PC-3 (cell line): ENCODE measurements around the gene UMAD1. TPM values are rescaled to one million over a fixed set of nuclear protein-coding genes. Genes with fewer than 3 reads are reported as not detected.

Experiments used
- ATAC-seq: fragments of 200-7000 bp; cut with Tn5 transposase; 2 replicates; pipeline ENCODE4 v1.9.1; 2020; ENCODE audit warnings: mild to moderate bottlenecking, moderate library complexity
- BruUV-seq: library from RNA; stranded (reverse); fragments of 400-500 nt; replicated peaks from 2 replicates; lab custom pipeline; 2021; lab: Mats Ljungman, UMichigan
- CTCF ChIA-PET: fragments of 300-600 bp; sonication (Branson Sonifier 250); formaldehyde crosslinking; loops from one replicate; lab custom pipeline; 2022; ENCODE audit warnings: antibody characterized with exemption; lab: Charles Lee
- POLR2A ChIA-PET: fragments of 300-600 bp; sonication (Branson Sonifier 250); formaldehyde crosslinking; loops from one replicate; lab custom pipeline; 2022; ENCODE audit warnings: antibody characterized with exemption; ENCODE audit not compliant: unreplicated experiment; lab: Charles Lee
- DNase-seq: peaks from one replicate; pipeline ENCODE4 v3.0.0-alpha.2; 2015
- H2AFZ ChIP-seq: fragments of 300-600 bp; sonication (generic); 2 replicates; pipeline ENCODE4 v1.6.0; 2016; ENCODE audit warnings: antibody characterized with exemption, low read length
- H3F3A ChIP-seq: fragments of 300-600 bp; sonication (generic); one replicate; pipeline ENCODE4 v1.6.0; 2017; ENCODE audit warnings: antibody characterized with exemption, low read length, control low read depth, mild to moderate bottlenecking; ENCODE audit not compliant: unreplicated experiment
- H3K27ac ChIP-seq: fragments of 300-600 bp; sonication (generic); 2 replicates; pipeline ENCODE4 v1.5.1; 2016; ENCODE audit warnings: mild to moderate bottlenecking, low read length
- H3K27me3 ChIP-seq: fragments of 300-600 bp; sonication (generic); 2 replicates; pipeline ENCODE4 v1.6.1; 2016; ENCODE audit warnings: low read length, mixed read lengths
- H3K36me3 ChIP-seq: fragments of 300-600 bp; sonication (generic); 2 replicates; pipeline ENCODE4 v1.6.1; 2016; ENCODE audit warnings: low read depth, mixed run types, low read length, mixed read lengths
- H3K4me1 ChIP-seq: fragments of 300-600 bp; sonication (generic); 2 replicates; pipeline ENCODE4 v1.5.1; 2016; ENCODE audit warnings: low read length; ENCODE audit not compliant: insufficient read depth
- H3K4me2 ChIP-seq: fragments of 300-600 bp; sonication (generic); 2 replicates; pipeline ENCODE4 v1.6.0; 2016; ENCODE audit warnings: low read length
- H3K4me3 ChIP-seq: fragments of 300-600 bp; sonication (generic); 2 replicates; pipeline ENCODE4 v1.5.1; 2016; ENCODE audit warnings: mild to moderate bottlenecking, low read length, mixed read lengths
- H3K79me2 ChIP-seq: fragments of 300-600 bp; sonication (generic); 2 replicates; pipeline ENCODE4 v1.6.1; 2017; ENCODE audit warnings: low read length, mixed read lengths
- H3K9ac ChIP-seq: fragments of 300-600 bp; sonication (generic); 2 replicates; pipeline ENCODE4 v1.6.0; 2016; ENCODE audit warnings: mild to moderate bottlenecking, low read length
- H3K9me2 ChIP-seq: fragments of 300-600 bp; sonication (generic); replicated peaks from 2 replicates; pipeline ENCODE4 v1.6.1; 2016; ENCODE audit warnings: mixed run types, low read length, mixed read lengths
- H3K9me3 ChIP-seq: fragments of 300-600 bp; sonication (generic); 2 replicates; pipeline ENCODE4 v1.6.1; 2016; ENCODE audit warnings: low read length, mixed read lengths
- H4K20me1 ChIP-seq: fragments of 300-600 bp; sonication (generic); 2 replicates; pipeline ENCODE4 v1.6.1; 2016; ENCODE audit warnings: low read length, mixed read lengths
- EZH2 ChIP-seq: fragments of 300-600 bp; sonication (generic); IDR thresholded peaks from one replicate; pipeline ENCODE4 v1.6.1; 2017; ENCODE audit warnings: antibody characterized with exemption, mild to moderate bottlenecking, low read length; ENCODE audit not compliant: unreplicated experiment
- EZH2phosphoT487 ChIP-seq: fragments of 300-600 bp; sonication (generic); IDR thresholded peaks from 2 replicates; pipeline ENCODE4 v1.6.1; 2018; ENCODE audit warnings: mild to moderate bottlenecking, antibody characterized with exemption, low read length, borderline replicate concordance
- intact Hi-C: fragments of 100-400 bp; cut with micrococcal nuclease; formaldehyde crosslinking; loops from 2 replicates; pipeline ENCODE4 v1.9.0; 2023
- total RNA-seq: library from RNA; depleted of rRNA; stranded (reverse); fragments of >200 nt; gene quantifications from 2 replicates; pipeline ENCODE4 v1.2.3, GENCODE V29; 2014
- TF ChIP-seq, protein P1 (sequence below): fragments of 300-600 bp; sonication (generic); conservative IDR thresholded peaks from 2 replicates; pipeline ENCODE4 v1.5.1; 2017; ENCODE audit warnings: antibody characterized with exemption, low read depth, mild to moderate bottlenecking, low read length

UMAD1 gene
- total RNA-seq, 1 experiment from 2014 or later: 8.9 TPM

DNA sequence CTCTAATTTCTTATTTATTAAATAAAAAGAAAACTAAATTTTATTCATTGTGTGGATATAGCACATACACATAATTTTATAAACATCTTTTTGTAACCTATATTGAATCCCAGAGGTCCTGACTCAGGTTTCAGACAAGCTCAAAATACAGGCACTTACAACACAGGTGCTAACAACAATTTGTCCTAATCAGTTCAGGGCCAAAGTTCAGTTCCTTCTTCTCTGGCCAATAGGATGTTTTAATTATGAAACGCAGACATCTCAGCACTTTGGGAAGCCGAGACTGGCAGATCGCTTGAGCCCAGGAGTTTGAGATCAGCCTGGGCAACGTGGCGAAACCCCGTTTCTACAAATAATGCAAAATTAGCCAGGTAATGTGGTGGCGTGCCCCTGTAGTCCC is 62.9 kb downstream of the UMAD1 start:
- intact Hi-C loops: no loop called here
- no peaks in the 10 kb centered on the region for H4K20me1 ChIP-seq
- no peak overlapping the region for H3K27ac ChIP-seq
- H3K4me1 ChIP-seq: peaks cover 8% of the 10 kb centered on the region; the same call in 1 of the 2 replicates
- CTCF ChIA-PET: no interaction called here
- TF ChIP-seq, protein P1, sequence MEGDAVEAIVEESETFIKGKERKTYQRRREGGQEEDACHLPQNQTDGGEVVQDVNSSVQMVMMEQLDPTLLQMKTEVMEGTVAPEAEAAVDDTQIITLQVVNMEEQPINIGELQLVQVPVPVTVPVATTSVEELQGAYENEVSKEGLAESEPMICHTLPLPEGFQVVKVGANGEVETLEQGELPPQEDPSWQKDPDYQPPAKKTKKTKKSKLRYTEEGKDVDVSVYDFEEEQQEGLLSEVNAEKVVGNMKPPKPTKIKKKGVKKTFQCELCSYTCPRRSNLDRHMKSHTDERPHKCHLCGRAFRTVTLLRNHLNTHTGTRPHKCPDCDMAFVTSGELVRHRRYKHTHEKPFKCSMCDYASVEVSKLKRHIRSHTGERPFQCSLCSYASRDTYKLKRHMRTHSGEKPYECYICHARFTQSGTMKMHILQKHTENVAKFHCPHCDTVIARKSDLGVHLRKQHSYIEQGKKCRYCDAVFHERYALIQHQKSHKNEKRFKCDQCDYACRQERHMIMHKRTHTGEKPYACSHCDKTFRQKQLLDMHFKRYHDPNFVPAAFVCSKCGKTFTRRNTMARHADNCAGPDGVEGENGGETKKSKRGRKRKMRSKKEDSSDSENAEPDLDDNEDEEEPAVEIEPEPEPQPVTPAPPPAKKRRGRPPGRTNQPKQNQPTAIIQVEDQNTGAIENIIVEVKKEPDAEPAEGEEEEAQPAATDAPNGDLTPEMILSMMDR: no peak
- TF ChIP-seq EZH2phosphoT487: no peak
- TF ChIP-seq EZH2: no peak
- no peak overlapping the region for H3K4me3 ChIP-seq
- no peaks in the 10 kb centered on the region for H3K9me3 ChIP-seq
- ATAC-seq: no peak
- no peaks in the 10 kb centered on the region for H3K36me3 ChIP-seq
- POLR2A ChIA-PET: no interaction called here
- H3K79me2 ChIP-seq: no peaks in the 10 kb centered on the region
- no peaks in the 10 kb centered on the region for H3F3A ChIP-seq
- H2AFZ ChIP-seq: no peak overlapping the region
- BruUV-seq: no TSS peak
- H3K9me2 ChIP-seq: no peaks in the 10 kb centered on the region
- H3K27me3 ChIP-seq: no peaks in the 10 kb centered on the region
- no peak overlapping the region for H3K4me2 ChIP-seq
- DNase-seq: no peak
- no peak overlapping the region for H3K9ac ChIP-seq

DNA sequence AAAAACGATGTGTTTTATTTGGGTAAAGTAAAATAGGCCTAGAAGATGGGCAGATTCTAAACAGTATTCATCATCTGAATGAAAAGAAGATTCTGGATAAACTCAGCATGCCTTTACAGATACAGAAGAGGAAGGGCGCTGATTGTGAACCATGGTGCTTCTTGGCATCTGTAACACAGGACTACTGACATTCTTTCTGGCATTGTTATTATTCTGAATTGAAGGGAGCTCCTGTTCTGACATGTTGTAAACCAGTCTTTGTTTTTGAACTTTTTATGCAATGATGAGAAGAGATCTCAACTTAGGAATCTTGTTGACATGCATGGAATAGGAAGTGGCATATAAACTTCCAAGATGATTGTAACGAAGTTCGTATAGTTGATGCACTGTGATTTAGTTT is 64.3 kb downstream of the UMAD1 start:
- Histone ChIP-seq H4K20me1 (no peaks in the 10 kb centered on the region), H3K27me3 (no peaks in the 10 kb centered on the region), H3K79me2 (no peaks in the 10 kb centered on the region), H2AFZ (no peak overlapping the region), H3K4me1 (0 out of 2 replicates have a peak, but pooled peaks cover 1% of the 10 kb centered on the region), H3F3A (no peaks in the 10 kb centered on the region), H3K4me3 (no peak overlapping the region), H3K27ac (no peak overlapping the region), H3K4me2 (no peak overlapping the region), H3K9ac (no peak overlapping the region), H3K9me2 (no peaks in the 10 kb centered on the region), H3K36me3 (no peaks in the 10 kb centered on the region), H3K9me3 (no peaks in the 10 kb centered on the region)
- ATAC-seq (no peak), DNase-seq (no peak)
- POLR2A ChIA-PET: no interaction called here
- BruUV-seq: no TSS peak
- intact Hi-C loops: loop anchor here (2.0 kb wide), 1 partner anchor 14 kb away; the partner anchor contains the start of gene RPA3
- TF ChIP-seq, protein P1: no peak
- TF ChIP-seq EZH2phosphoT487: no peak
- TF ChIP-seq EZH2: no peak
- CTCF ChIA-PET: interaction anchor here (0.6 kb wide), 1 partner anchor 591 kb away, joined by 5 read pairs; no protein-coding TSS in a partner anchor

DNA sequence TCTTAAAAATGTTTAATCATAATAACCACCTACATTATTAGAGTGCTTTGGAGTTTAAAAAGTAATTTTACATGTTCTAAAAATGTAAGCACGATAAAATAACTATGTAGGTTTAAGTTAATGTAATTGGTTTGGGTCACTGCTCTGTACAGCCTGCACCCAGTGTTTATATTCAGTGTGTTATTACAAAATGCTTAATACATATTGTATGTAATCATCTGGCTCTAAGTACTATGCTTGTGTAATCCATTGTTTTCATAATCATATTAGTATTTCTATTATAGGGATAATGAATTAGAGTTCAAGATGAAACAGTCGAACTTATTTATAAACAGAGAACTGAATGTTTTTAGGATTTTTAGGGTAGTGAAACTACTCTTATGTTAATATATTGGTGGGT is 64.8 kb downstream of the UMAD1 start:
- no peak overlapping the region for H3K4me3 ChIP-seq
- H3K4me2 ChIP-seq: no peak overlapping the region
- no peaks in the 10 kb centered on the region for H3K27me3 ChIP-seq
- no peak for ATAC-seq
- CTCF ChIA-PET: no interaction called here
- no peaks in the 10 kb centered on the region for H4K20me1 ChIP-seq
- no peak overlapping the region for H3K9ac ChIP-seq
- no TSS peak for BruUV-seq
- no peaks in the 10 kb centered on the region for H3K9me2 ChIP-seq
- H2AFZ ChIP-seq: no peak overlapping the region
- H3F3A ChIP-seq: no peaks in the 10 kb centered on the region
- no peaks in the 10 kb centered on the region for H3K9me3 ChIP-seq
- H3K4me1 ChIP-seq: no peaks in the 10 kb centered on the region
- POLR2A ChIA-PET: no interaction called here
- intact Hi-C loops: loop anchor here (2.0 kb wide), 1 partner anchor 13 kb away; the partner anchor contains the start of gene RPA3
- no peaks in the 10 kb centered on the region for H3K36me3 ChIP-seq
- no peak overlapping the region for H3K27ac ChIP-seq
- TF ChIP-seq EZH2 (no peak), EZH2phosphoT487 (no peak)
- TF ChIP-seq, protein P1: no peak
- no peak for DNase-seq
- H3K79me2 ChIP-seq: no peaks in the 10 kb centered on the region
